ENCODE results near the gene VPS26B.

The VPS26B gene

DNA sequence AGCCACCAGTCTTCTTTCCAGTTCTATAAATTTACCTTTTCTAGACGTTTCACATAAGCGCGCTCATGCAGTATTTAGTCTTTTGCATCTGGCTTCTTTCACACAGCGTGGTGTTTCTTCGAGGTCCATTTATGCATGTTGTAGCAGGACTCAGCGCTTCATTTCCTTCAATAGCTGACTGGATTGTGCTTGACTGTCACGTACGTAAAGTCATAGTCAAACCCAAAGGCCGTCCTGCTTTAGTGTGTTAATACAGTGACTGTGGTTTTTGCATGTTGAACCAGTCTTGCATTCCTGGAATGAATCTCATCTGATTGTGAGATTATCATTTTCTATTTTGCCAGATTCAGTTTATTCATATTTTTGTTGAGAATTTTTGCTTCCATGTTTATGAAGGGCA lies 70.2 kb downstream of the VPS26B start:
- Histone ChIP-seq H3K27ac (no peak overlapping the region), H3K36me3 (no peaks in the 10 kb centered on the region), H3K27me3 (ENCODE audit: insufficient read depth, low read depth, severe bottlenecking) (no peaks in the 10 kb centered on the region), H3K4me3 (ENCODE audit: low read depth, low read length) (no peak overlapping the region), H3K9me3 (ENCODE audit: severe bottlenecking) (no peaks in the 10 kb centered on the region)
- TF ChIP-seq, protein P1, sequence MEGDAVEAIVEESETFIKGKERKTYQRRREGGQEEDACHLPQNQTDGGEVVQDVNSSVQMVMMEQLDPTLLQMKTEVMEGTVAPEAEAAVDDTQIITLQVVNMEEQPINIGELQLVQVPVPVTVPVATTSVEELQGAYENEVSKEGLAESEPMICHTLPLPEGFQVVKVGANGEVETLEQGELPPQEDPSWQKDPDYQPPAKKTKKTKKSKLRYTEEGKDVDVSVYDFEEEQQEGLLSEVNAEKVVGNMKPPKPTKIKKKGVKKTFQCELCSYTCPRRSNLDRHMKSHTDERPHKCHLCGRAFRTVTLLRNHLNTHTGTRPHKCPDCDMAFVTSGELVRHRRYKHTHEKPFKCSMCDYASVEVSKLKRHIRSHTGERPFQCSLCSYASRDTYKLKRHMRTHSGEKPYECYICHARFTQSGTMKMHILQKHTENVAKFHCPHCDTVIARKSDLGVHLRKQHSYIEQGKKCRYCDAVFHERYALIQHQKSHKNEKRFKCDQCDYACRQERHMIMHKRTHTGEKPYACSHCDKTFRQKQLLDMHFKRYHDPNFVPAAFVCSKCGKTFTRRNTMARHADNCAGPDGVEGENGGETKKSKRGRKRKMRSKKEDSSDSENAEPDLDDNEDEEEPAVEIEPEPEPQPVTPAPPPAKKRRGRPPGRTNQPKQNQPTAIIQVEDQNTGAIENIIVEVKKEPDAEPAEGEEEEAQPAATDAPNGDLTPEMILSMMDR (IDR thresholded peaks at IDR 0.05; ENCODE audit: low read depth, low read length) = no peak
- DNase-seq = no peak
